Endothelial cell of umbilical vein (primary cell): Measurements from ENCODE around the gene UTS2R. TPM values are rescaled to one million over a fixed set of nuclear protein-coding genes. Genes with fewer than 3 reads are reported as not detected.

Experiments
- BruUV-seq: library from RNA; stranded (reverse); fragments of 400-500 nt; replicated peaks from 2 replicates; lab custom pipeline; 2021; lab: Mats Ljungman, UMichigan
- CTCF ChIA-PET: fragments of 300-600, 350-600 bp; sonication (Branson Sonifier 250); formaldehyde crosslinking; loops from one replicate; lab custom pipeline; 2021; ENCODE audit warnings: antibody characterized with exemption, inconsistent platforms; lab: Charles Lee
- POLR2A ChIA-PET: fragments of 300-600, 350-600 bp; sonication (Branson Sonifier 250); formaldehyde crosslinking; loops from one replicate; lab custom pipeline; 2021; ENCODE audit warnings: antibody characterized with exemption, inconsistent platforms; lab: Charles Lee
- DNase-seq: peaks from one replicate; pipeline ENCODE4 v3.0.0-alpha.2; 2011; ENCODE audit warnings: low read depth, low spot score
- FAIRE-seq: peaks from 2 replicates; lab custom pipeline; 2011; peaks lifted over from hg19 to GRCh38; lab: Jason Lieb, UNC
- H2AFZ ChIP-seq: 2 replicates; pipeline ENCODE4 v1.6.0; 2012; ENCODE audit warnings: low read depth, low read length, control low read depth, inconsistent platforms
- H3K27ac ChIP-seq: 2 replicates; pipeline ENCODE4 v1.5.1; 2011; ENCODE audit warnings: low read depth, mild to moderate bottlenecking, control low read depth, low read length, moderate library complexity; ENCODE audit not compliant: insufficient read depth
- H3K27me3 ChIP-seq, 2 experiments: 2 replicates each; pipeline versions ENCODE4 v1.6.0 to v1.6.1; 2011; ENCODE audit warnings: low read length in 2 of 2, mixed read lengths in 1 of 2; ENCODE audit not compliant: control insufficient read depth in 2 of 2, insufficient read depth in 2 of 2
- H3K36me3 ChIP-seq, 2 experiments: 2 replicates in 1 of 2; 3 replicates in 1 of 2; pipeline ENCODE4 v1.5.1; 2011; ENCODE audit warnings: low read length in 2 of 2, mild to moderate bottlenecking in 1 of 2, moderate library complexity in 1 of 2; ENCODE audit not compliant: control insufficient read depth in 2 of 2, insufficient read depth in 2 of 2; ENCODE audit errors: extremely low read depth in 1 of 2
- H3K4me1 ChIP-seq: 3 replicates; pipeline ENCODE4 v1.5.1; 2011; ENCODE audit warnings: mild to moderate bottlenecking, low read length; ENCODE audit not compliant: control insufficient read depth, insufficient read depth; ENCODE audit errors: extremely low read depth
- H3K4me2 ChIP-seq: 2 replicates; pipeline ENCODE4 v1.6.1; 2011; ENCODE audit warnings: low read length, control low read depth, mixed read lengths; ENCODE audit not compliant: insufficient read depth
- H3K4me3 ChIP-seq, 3 experiments: fragments of 200-600 bp in 1 of 3; sonication (generic), shearing (Covaris generic) in 1 of 3; replicated peaks in 1 of 3; 2 replicates each; pipeline ENCODE4 v1.5.1; 2011 to 2016; ENCODE audit warnings: control low read depth in 3 of 3, low read length in 3 of 3, mild to moderate bottlenecking in 2 of 3, inconsistent platforms in 1 of 3, low read depth in 1 of 3, moderate library complexity in 1 of 3; ENCODE audit not compliant: insufficient read depth in 1 of 3
- H3K79me2 ChIP-seq: 2 replicates; pipeline ENCODE4 v1.6.0; 2012; ENCODE audit warnings: low read length, inconsistent platforms; ENCODE audit not compliant: control insufficient read depth, insufficient read depth
- H3K9ac ChIP-seq: replicated peaks from 2 replicates; pipeline ENCODE3; 2011; ENCODE audit warnings: low read length, control low read depth; ENCODE audit not compliant: insufficient read depth; ENCODE audit errors: extremely low read depth
- H3K9me1 ChIP-seq: replicated peaks from 3 replicates; pipeline ENCODE4 v1.6.0; 2011; ENCODE audit warnings: mild to moderate bottlenecking, low read length; ENCODE audit not compliant: control insufficient read depth, insufficient read depth; ENCODE audit errors: extremely low read depth
- H3K9me3 ChIP-seq: replicated peaks from 2 replicates; pipeline ENCODE4 v1.5.1; 2012; ENCODE audit warnings: low read length, inconsistent platforms; ENCODE audit not compliant: control insufficient read depth, insufficient read depth
- H4K20me1 ChIP-seq: replicated peaks from 2 replicates; pipeline ENCODE3; 2011; ENCODE audit warnings: mild to moderate bottlenecking, low read length; ENCODE audit not compliant: control insufficient read depth, insufficient read depth; ENCODE audit errors: extremely low read depth
- EZH2 ChIP-seq: IDR thresholded peaks from 2 replicates; pipeline ENCODE4 v1.6.1; 2012; ENCODE audit warnings: borderline replicate concordance, low read depth, mild to moderate bottlenecking, moderate library complexity, low read length, inconsistent platforms; ENCODE audit not compliant: severe bottlenecking
- FOS ChIP-seq: IDR thresholded peaks from 2 replicates; pipeline ENCODE4 v1.6.1; 2011; ENCODE audit warnings: mild to moderate bottlenecking, low read length, moderate library complexity, borderline replicate concordance; ENCODE audit not compliant: insufficient read depth
- GATA2 ChIP-seq: IDR thresholded peaks from 2 replicates; pipeline ENCODE4 v1.7.0; 2011; ENCODE audit warnings: low read depth, mild to moderate bottlenecking, moderate library complexity, mixed read lengths, low read length; ENCODE audit not compliant: insufficient read length, insufficient read depth
- JUN ChIP-seq: IDR thresholded peaks from 2 replicates; pipeline ENCODE4 v1.6.1; 2011; ENCODE audit warnings: borderline replicate concordance, low read depth; ENCODE audit not compliant: insufficient read length, insufficient read depth
- MYC ChIP-seq: IDR thresholded peaks from one replicate; pipeline ENCODE4 v1.6.1; 2011; ENCODE audit warnings: mild to moderate bottlenecking, low read depth, low read length
- POLR2AphosphoS5 ChIP-seq: IDR thresholded peaks from 2 replicates; pipeline ENCODE4 v1.6.1; 2012; ENCODE audit warnings: low read depth, mild to moderate bottlenecking, control low read depth, low read length, moderate library complexity; ENCODE audit not compliant: insufficient read depth
- dilution Hi-C: fragments of 300-500 bp; cut with MboI; formaldehyde crosslinking; loops from one replicate; pipeline ENCODE4 v1.15.0; 2019; ENCODE audit warnings: low sequenced_read_pairs; ENCODE audit not compliant: extremely low pct_ligation_motif_present
- intact Hi-C: fragments of 100-400 bp; cut with micrococcal nuclease; formaldehyde crosslinking; loops from one replicate; pipeline ENCODE4 v1.10.0; 2022
- polyA plus RNA-seq, 4 experiments: library from polyadenylated mRNA; depleted of rRNA in 3 of 4; stranded (reverse) in 3 of 4; unstranded in 1 of 4; fragments of >200 nt; gene quantifications; 2 replicates each; pipeline versions ENCODE4 v1.2.1 to v1.2.3, GENCODE V29; 2011 to 2012; ENCODE audit warnings: missing spikeins in 1 of 4
- total RNA-seq: library from RNA; stranded (reverse); gene quantifications from 2 replicates; pipeline ENCODE4 v1.2.3, GENCODE V29; 2021
- TF ChIP-seq, protein P1 (sequence below), 2 donors: IDR thresholded peaks; 1 replicate in 1 of 2; 2 replicates in 1 of 2; pipeline ENCODE4 v1.5.1; 2011; ENCODE audit warnings: low read length in 2 of 2, mild to moderate bottlenecking in 2 of 2, moderate library complexity in 2 of 2, control low read depth in 1 of 2, inconsistent platforms in 1 of 2, low read depth in 1 of 2; ENCODE audit not compliant: insufficient read depth in 1 of 2; ENCODE audit errors: extremely low read depth in 1 of 2
- TF ChIP-seq, protein P2 (sequence below): IDR thresholded peaks from 2 replicates; pipeline ENCODE4 v1.6.1; 2011; ENCODE audit not compliant: insufficient read depth, insufficient read length

UTS2R gene
- total and polyA plus RNA-seq, 2 donors (not counting 3 experiments of a cell fraction or from before 2014, with no cell fraction given): not detected

GRCh38 chr17:82367724-82368524 is 3.6 kb upstream of the UTS2R start:
- DNase-seq (no peak), FAIRE-seq (no peak)
- dilution Hi-C loops: no loop called here
- no peaks in the 10 kb centered on the region for H4K20me1 ChIP-seq
- H2AFZ ChIP-seq: no peak overlapping the region
- intact Hi-C loops: no loop called here
- H3K9ac ChIP-seq: no peak overlapping the region
- H3K4me1 ChIP-seq: no peaks in the 10 kb centered on the region
- H3K36me3 ChIP-seq: no peaks in the 10 kb centered on the region
- H3K4me3 ChIP-seq: no peak overlapping the region
- H3K9me1 ChIP-seq: no peaks in the 10 kb centered on the region
- TF ChIP-seq EZH2 (no peak), MYC (no peak), GATA2 (no peak), POLR2AphosphoS5 (no peak), JUN (no peak), FOS (no peak)
- TF ChIP-seq, protein P1, sequence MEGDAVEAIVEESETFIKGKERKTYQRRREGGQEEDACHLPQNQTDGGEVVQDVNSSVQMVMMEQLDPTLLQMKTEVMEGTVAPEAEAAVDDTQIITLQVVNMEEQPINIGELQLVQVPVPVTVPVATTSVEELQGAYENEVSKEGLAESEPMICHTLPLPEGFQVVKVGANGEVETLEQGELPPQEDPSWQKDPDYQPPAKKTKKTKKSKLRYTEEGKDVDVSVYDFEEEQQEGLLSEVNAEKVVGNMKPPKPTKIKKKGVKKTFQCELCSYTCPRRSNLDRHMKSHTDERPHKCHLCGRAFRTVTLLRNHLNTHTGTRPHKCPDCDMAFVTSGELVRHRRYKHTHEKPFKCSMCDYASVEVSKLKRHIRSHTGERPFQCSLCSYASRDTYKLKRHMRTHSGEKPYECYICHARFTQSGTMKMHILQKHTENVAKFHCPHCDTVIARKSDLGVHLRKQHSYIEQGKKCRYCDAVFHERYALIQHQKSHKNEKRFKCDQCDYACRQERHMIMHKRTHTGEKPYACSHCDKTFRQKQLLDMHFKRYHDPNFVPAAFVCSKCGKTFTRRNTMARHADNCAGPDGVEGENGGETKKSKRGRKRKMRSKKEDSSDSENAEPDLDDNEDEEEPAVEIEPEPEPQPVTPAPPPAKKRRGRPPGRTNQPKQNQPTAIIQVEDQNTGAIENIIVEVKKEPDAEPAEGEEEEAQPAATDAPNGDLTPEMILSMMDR (IDR thresholded peaks at IDR 0.05; ENCODE audit: extremely low read depth in 1 of 2, insufficient read depth in 1 of 2, low read depth in 1 of 2, low read length in 2 of 2): no peak
- TF ChIP-seq, protein P2, sequence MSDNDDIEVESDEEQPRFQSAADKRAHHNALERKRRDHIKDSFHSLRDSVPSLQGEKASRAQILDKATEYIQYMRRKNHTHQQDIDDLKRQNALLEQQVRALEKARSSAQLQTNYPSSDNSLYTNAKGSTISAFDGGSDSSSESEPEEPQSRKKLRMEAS: no peak
- H3K4me2 ChIP-seq: no peak overlapping the region
- H3K79me2 ChIP-seq: no peaks in the 10 kb centered on the region
- H3K9me3 ChIP-seq: no peaks in the 10 kb centered on the region
- CTCF ChIA-PET: no interaction called here
- POLR2A ChIA-PET: no interaction called here
- H3K27ac ChIP-seq: no peak overlapping the region
- BruUV-seq: no TSS peak
- peaks cover 26 to 27% of the 10 kb centered on the region in 2 experiments for H3K27me3 ChIP-seq
